ENCODE measurements around the gene TMEM200C.

DNA sequence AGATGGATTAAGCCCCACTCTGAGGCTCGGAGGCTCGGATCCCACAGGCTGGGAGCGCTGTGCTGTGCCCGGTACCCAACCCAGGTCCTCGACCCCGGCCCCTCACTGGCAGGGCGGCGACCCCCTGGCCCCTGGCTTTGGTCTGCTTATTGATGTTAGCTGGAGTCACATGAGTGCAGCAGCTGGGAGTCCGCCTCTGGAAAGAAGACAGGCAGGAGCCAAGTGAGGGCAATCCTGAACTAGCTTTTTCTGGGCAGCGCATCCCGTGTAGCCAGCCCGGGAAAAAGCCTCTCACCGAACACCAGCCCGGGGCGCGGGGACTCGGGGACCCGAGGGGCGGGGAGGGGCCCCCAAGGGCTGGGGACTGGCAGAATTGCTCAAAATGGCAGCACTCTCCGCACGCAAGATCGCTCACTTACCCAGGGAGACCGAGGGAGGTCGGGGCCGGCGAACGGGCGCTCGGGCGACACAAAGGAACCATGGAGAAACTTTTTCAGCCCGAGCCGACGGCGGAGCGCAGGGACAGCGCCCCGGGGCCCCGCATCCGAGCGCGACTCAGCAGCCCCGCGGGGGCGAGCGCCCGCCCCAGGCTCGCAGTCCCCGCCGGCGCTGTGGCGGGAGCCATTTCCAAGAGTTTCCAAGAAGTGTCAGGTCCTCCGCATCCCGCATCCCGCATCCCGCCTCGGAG is 567 bp downstream of the TMEM200C start:
- TF ChIP-seq, protein P1, sequence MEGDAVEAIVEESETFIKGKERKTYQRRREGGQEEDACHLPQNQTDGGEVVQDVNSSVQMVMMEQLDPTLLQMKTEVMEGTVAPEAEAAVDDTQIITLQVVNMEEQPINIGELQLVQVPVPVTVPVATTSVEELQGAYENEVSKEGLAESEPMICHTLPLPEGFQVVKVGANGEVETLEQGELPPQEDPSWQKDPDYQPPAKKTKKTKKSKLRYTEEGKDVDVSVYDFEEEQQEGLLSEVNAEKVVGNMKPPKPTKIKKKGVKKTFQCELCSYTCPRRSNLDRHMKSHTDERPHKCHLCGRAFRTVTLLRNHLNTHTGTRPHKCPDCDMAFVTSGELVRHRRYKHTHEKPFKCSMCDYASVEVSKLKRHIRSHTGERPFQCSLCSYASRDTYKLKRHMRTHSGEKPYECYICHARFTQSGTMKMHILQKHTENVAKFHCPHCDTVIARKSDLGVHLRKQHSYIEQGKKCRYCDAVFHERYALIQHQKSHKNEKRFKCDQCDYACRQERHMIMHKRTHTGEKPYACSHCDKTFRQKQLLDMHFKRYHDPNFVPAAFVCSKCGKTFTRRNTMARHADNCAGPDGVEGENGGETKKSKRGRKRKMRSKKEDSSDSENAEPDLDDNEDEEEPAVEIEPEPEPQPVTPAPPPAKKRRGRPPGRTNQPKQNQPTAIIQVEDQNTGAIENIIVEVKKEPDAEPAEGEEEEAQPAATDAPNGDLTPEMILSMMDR (IDR thresholded peaks at IDR 0.05; ENCODE audit: low read depth, low read length, poor library complexity, severe bottlenecking): no peak
- TF ChIP-seq EZH2phosphoT487 (IDR thresholded peaks at IDR 0.05; ENCODE audit: borderline replicate concordance, low read length): no peak

Measured in DOHH2 (cell line).